WERI-Rb-1 (cell line): ENCODE results near the gene MT1B.
"Not testable (repeated sequence)": the region's sequence is repeated elsewhere in the genome, so short reads cannot be mapped to it uniquely, and the experiment has no call there.

Experiments
- DNase-seq: peaks from one replicate; pipeline ENCODE4 v3.0.0-alpha.2; 2020
- H3K27ac ChIP-seq: fragments of 250-450 bp; sonication (Bioruptor Pico); 2 replicates; pipeline ENCODE4 v1.5.1; 2020; ENCODE audit warnings: mild to moderate bottlenecking, moderate library complexity
- H3K27me3 ChIP-seq: fragments of 250-450 bp; sonication (Bioruptor Pico); 2 replicates; pipeline ENCODE4 v1.5.1; 2021; ENCODE audit warnings: mild to moderate bottlenecking, low read depth, moderate library complexity; ENCODE audit not compliant: insufficient read depth, severe bottlenecking
- H3K36me3 ChIP-seq: fragments of 250-450 bp; sonication (Bioruptor Pico); 2 replicates; pipeline ENCODE4 v1.5.1; 2020; ENCODE audit warnings: mild to moderate bottlenecking, moderate library complexity
- H3K4me3 ChIP-seq: 2 replicates; pipeline ENCODE4 v1.5.1; 2011; ENCODE audit warnings: low read depth, mild to moderate bottlenecking, control low read depth, low read length
- H3K9me3 ChIP-seq: fragments of 250-450 bp; sonication (Bioruptor Pico); 2 replicates; pipeline ENCODE4 v1.5.1; 2021; ENCODE audit warnings: mild to moderate bottlenecking, moderate library complexity; ENCODE audit not compliant: severe bottlenecking
- TF ChIP-seq, protein P1 (sequence below): IDR thresholded peaks from 2 replicates; pipeline ENCODE4 v1.5.1; 2011; ENCODE audit warnings: low read depth, mild to moderate bottlenecking, control low read depth, inconsistent platforms, low read length

MT1B gene

DNA sequence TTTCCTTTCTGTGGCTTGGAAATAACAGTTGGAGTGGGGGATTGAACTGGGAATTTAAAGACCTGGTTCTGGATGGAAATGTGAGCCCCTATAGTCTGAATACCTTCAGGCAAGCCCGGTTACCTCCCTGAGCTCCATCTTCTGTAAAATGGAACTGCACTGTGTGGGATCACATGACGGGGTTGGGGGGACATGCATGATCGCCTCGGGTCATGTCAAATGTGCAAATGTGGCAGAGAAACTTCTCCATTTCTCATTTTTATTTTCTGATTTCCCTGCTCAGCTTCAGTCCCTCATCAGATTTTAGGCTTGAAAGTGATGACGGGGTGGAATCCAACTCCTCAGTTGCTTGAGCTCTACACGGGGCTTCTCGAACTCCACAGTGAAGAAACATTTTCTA lies 1.5 kb downstream of the MT1B start:
- DNase-seq = no peak
- no peaks in the 10 kb centered on the region for H3K27me3 ChIP-seq
- H3K27ac ChIP-seq = no peak overlapping the region
- H3K36me3 ChIP-seq = no peaks in the 10 kb centered on the region
- no peak overlapping the region for H3K4me3 ChIP-seq
- no peaks in the 10 kb centered on the region for H3K9me3 ChIP-seq
- TF ChIP-seq, protein P1, sequence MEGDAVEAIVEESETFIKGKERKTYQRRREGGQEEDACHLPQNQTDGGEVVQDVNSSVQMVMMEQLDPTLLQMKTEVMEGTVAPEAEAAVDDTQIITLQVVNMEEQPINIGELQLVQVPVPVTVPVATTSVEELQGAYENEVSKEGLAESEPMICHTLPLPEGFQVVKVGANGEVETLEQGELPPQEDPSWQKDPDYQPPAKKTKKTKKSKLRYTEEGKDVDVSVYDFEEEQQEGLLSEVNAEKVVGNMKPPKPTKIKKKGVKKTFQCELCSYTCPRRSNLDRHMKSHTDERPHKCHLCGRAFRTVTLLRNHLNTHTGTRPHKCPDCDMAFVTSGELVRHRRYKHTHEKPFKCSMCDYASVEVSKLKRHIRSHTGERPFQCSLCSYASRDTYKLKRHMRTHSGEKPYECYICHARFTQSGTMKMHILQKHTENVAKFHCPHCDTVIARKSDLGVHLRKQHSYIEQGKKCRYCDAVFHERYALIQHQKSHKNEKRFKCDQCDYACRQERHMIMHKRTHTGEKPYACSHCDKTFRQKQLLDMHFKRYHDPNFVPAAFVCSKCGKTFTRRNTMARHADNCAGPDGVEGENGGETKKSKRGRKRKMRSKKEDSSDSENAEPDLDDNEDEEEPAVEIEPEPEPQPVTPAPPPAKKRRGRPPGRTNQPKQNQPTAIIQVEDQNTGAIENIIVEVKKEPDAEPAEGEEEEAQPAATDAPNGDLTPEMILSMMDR = no peak

DNA sequence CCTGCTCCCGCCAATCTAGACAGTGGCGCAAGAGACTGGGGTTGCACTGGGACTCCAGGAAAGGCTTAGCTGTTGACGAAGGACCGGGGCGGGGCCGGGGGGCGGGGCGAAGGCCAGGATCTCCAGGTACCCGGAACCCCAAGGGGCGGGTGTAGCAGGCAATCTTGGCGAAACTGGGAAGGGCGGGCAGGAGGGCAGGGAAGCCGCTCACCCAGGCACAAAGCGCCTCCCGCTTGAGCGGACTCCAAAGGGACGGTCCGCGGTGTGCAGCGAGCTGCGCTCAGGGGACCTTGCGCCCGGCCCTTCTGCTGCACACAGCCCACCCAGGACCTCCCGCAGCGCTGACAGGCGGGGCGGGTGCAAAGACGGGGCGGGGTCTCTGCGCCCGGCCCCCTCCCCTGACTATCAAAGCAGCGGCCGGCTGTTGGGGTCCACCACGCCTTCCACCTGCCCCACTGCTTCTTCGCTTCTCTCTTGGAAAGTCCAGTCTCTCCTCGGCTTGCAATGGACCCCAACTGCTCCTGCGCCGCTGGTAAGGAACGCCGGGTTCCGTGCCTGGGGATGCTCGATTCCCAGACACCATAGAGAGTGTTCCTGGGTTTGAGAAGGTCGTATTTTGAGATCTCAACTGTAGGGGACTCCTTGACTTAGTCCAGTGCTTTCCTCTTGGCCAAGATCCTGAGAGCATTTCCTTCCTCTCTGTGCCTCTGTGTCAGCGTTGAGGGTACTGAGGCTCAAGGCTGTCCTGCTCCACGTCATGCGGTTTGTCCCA lies 6.1 kb downstream of the MT1B start, which contains the start of gene MT1F:
Gene MT1F, plus strand, starts transcription at position 405 of the 772 bp plus-strand sequence. Its CDS starts 100 bp downstream, at position 505.
- no peaks in the 10 kb centered on the region for H3K27me3 ChIP-seq
- no peaks in the 10 kb centered on the region for H3K9me3 ChIP-seq
- H3K4me3 ChIP-seq = no peak within 1 kb of the TSS
- no peak within 1 kb of the TSS for H3K27ac ChIP-seq
- TF ChIP-seq, protein P1 = no peak
- H3K36me3 ChIP-seq = no peaks in the 10 kb centered on the region
- no peak for DNase-seq

DNA sequence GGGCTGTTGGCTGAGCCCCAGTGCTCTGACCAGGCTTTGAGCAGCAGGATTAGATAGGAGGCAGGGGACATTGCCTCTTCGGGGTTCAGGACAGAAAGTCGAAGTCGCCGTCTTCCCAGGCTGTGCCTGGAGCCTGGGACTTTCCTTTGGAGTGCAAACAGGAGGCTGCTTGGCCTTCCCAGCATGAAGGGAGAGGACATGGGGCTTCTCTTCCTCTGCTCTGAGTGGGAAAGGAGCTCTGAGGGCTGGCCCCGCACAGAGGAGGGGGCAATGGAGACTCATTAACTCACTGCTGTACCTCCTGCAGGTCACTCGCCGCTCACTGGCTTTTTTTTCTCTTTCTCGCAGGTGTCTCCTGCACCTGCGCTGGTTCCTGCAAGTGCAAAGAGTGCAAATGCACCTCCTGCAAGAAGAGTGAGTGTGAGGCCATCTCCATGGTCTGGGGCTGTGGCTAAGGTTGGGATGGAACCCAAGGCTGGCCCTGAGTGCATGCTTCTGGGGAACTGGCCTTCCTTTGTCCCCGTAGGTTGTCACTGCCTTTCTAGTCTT lies 6.7 kb downstream of the MT1B start:
- DNase-seq = no peak
- Histone ChIP-seq H3K9me3 (no peaks in the 10 kb centered on the region), H3K27ac (no peak overlapping the region), H3K36me3 (no peaks in the 10 kb centered on the region), H3K27me3 (no peaks in the 10 kb centered on the region), H3K4me3 (no peak overlapping the region)
- TF ChIP-seq, protein P1 = no peak

DNA sequence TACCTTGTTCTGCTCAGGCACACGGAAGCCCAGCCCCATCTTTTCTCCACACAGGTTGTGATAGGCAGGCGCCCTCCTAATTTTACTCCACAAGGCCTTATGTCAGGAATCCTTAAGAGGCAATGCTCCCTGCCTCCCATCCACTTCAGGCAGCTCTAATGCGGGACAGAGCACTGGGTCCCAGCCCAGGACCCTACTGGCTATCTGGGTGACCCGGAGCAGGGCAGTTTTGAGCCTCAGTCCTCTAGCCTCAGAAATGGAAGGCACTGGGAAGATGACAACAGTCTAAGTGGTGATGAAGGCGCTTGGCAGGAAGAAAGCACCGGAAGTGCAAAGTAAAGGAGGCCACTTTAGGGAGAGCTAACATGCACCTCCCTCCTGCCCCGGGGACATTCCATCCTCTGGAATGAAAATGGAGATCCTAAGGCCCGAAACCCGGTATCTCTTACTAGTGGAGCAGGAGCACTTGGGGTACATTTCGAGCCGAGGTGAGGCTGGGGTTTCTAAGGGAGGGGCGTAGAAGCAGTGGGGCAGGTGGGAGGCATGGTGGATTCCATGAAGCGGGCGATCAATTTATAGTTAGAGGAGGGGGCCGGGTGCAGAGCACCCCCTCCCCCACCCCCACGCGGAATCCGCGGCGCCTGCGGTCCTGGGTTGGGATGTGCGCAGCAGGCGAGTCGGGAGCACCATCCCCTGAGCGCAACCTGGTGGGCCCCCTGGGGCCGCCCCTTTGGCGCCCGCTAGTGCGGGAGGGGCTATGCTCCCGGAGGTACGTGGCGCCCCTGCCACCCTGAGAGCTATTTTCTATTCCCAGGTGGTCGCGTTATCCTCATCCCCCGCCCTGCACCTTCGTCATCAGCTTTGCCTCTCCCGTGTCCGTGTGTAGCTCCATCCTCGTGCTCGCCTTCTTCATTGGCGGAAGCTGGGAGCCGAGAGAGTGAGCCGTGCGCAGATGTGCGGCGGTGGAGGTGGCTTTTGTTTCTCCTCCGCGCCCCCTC lies 11.0 kb downstream of the MT1B start:
- Histone ChIP-seq H3K36me3 (no peaks in the 10 kb centered on the region), H3K9me3 (no peaks in the 10 kb centered on the region), H3K27ac (no peak overlapping the region), H3K27me3 (no peaks in the 10 kb centered on the region), H3K4me3 (no peak overlapping the region)
- TF ChIP-seq, protein P1 = no peak
- no peak for DNase-seq

DNA sequence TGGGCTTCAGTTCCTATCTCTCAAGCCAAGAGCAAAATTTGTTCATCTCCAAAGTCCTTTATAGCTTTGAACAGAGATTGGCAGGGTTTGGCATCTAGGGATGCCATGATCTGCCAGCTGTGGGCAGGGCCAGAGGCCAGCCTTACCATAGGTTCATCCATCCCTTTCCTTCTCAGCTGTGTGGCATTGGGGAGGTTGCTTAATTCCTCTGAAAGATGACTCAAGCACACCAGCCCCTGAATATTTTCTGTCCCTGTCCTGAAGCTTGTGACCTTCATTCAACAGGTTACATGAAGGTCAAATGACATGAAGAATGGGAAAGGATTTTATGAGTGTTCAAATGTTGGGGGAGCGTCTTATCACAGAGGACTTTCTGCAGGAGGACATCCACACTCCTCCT lies 12.8 kb downstream of the MT1B start:
- no peaks in the 10 kb centered on the region for H3K36me3 ChIP-seq
- H3K4me3 ChIP-seq = no peak overlapping the region
- TF ChIP-seq, protein P1 = no peak
- H3K27ac ChIP-seq = no peak overlapping the region
- H3K9me3 ChIP-seq = no peaks in the 10 kb centered on the region
- no peaks in the 10 kb centered on the region for H3K27me3 ChIP-seq
- DNase-seq = no peak

DNA sequence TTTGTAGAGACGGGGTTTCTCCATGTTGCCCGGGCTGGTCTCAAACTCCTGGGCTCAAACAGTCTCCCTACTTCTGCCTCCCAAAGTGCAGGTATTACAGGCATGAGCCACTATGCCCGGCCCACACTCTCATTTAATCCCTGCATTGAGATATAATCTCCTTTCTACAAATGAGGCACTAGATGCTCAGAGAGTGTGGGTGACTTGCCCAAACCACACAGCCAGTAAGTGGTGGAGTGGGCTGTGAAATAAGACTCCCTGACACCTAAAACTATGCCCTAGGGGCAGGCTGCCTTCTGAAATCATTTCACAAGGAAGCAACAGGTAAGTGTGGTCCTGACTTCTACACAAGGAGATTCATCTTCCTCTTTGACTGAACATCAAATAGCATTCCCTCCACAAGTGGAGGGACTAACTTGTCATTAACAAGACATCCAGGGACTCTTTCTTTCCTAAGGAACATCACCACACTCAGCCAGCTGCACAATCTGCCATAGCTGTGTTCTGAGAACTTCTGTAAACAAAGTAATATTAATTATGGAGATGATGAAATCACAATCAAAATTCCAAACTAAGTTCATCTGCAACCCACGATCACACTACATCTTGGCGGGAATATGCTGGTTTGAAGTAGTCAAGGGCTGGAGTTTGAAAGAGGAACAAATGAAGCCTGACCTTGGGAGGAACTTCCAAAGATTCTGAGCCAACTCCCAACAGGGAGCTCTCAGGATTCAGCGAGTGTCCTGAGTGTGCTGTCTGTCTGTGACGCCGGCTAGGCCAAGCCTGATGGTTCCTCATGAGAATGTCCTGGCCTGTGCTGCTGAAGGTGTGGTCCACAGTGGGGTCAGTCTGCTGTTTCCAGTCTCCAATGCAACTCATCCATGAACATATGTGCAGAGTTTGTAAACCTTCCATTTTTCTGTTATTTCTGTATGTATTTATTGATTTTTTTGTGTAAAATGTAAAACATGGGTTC lies 13.9 kb downstream of the MT1B start:
- H3K9me3 ChIP-seq, DNase-seq, H3K27me3 ChIP-seq, H3K4me3 ChIP-seq, H3K36me3 ChIP-seq, H3K27ac ChIP-seq: not testable (repeated sequence)
